Endothelial cell of umbilical vein (primary cell): ENCODE data around the gene HCN2. TPM values are rescaled to one million over a fixed set of nuclear protein-coding genes. Genes with fewer than 3 reads are reported as not detected.

Experiments used
- BruUV-seq: library from RNA; stranded (reverse); fragments of 400-500 nt; replicated peaks from 2 replicates; lab custom pipeline; 2021; lab: Mats Ljungman, UMichigan
- CTCF ChIA-PET: fragments of 300-600, 350-600 bp; sonication (Branson Sonifier 250); formaldehyde crosslinking; loops from one replicate; lab custom pipeline; 2021; ENCODE audit warnings: antibody characterized with exemption, inconsistent platforms; lab: Charles Lee
- POLR2A ChIA-PET: fragments of 300-600, 350-600 bp; sonication (Branson Sonifier 250); formaldehyde crosslinking; loops from one replicate; lab custom pipeline; 2021; ENCODE audit warnings: antibody characterized with exemption, inconsistent platforms; lab: Charles Lee
- DNase-seq: peaks from one replicate; pipeline ENCODE4 v3.0.0-alpha.2; 2011; ENCODE audit warnings: low read depth, low spot score
- FAIRE-seq: peaks from 2 replicates; lab custom pipeline; 2011; peaks lifted over from hg19 to GRCh38; lab: Jason Lieb, UNC
- H2AFZ ChIP-seq: 2 replicates; pipeline ENCODE4 v1.6.0; 2012; ENCODE audit warnings: low read depth, low read length, control low read depth, inconsistent platforms
- H3K27ac ChIP-seq: 2 replicates; pipeline ENCODE4 v1.5.1; 2011; ENCODE audit warnings: low read depth, mild to moderate bottlenecking, control low read depth, low read length, moderate library complexity; ENCODE audit not compliant: insufficient read depth
- H3K27me3 ChIP-seq, 2 experiments: 2 replicates each; pipeline versions ENCODE4 v1.6.0 to v1.6.1; 2011; ENCODE audit warnings: low read length in 2 of 2, mixed read lengths in 1 of 2; ENCODE audit not compliant: control insufficient read depth in 2 of 2, insufficient read depth in 2 of 2
- H3K36me3 ChIP-seq, 2 experiments: 2 replicates in 1 of 2; 3 replicates in 1 of 2; pipeline ENCODE4 v1.5.1; 2011; ENCODE audit warnings: low read length in 2 of 2, mild to moderate bottlenecking in 1 of 2, moderate library complexity in 1 of 2; ENCODE audit not compliant: control insufficient read depth in 2 of 2, insufficient read depth in 2 of 2; ENCODE audit errors: extremely low read depth in 1 of 2
- H3K4me1 ChIP-seq: 3 replicates; pipeline ENCODE4 v1.5.1; 2011; ENCODE audit warnings: mild to moderate bottlenecking, low read length; ENCODE audit not compliant: control insufficient read depth, insufficient read depth; ENCODE audit errors: extremely low read depth
- H3K4me2 ChIP-seq: 2 replicates; pipeline ENCODE4 v1.6.1; 2011; ENCODE audit warnings: low read length, control low read depth, mixed read lengths; ENCODE audit not compliant: insufficient read depth
- H3K4me3 ChIP-seq, 3 experiments: fragments of 200-600 bp in 1 of 3; sonication (generic), shearing (Covaris generic) in 1 of 3; replicated peaks in 1 of 3; 2 replicates each; pipeline ENCODE4 v1.5.1; 2011 to 2016; ENCODE audit warnings: control low read depth in 3 of 3, low read length in 3 of 3, mild to moderate bottlenecking in 2 of 3, inconsistent platforms in 1 of 3, low read depth in 1 of 3, moderate library complexity in 1 of 3; ENCODE audit not compliant: insufficient read depth in 1 of 3
- H3K79me2 ChIP-seq: 2 replicates; pipeline ENCODE4 v1.6.0; 2012; ENCODE audit warnings: low read length, inconsistent platforms; ENCODE audit not compliant: control insufficient read depth, insufficient read depth
- H3K9ac ChIP-seq: replicated peaks from 2 replicates; pipeline ENCODE3; 2011; ENCODE audit warnings: low read length, control low read depth; ENCODE audit not compliant: insufficient read depth; ENCODE audit errors: extremely low read depth
- H3K9me1 ChIP-seq: replicated peaks from 3 replicates; pipeline ENCODE4 v1.6.0; 2011; ENCODE audit warnings: mild to moderate bottlenecking, low read length; ENCODE audit not compliant: control insufficient read depth, insufficient read depth; ENCODE audit errors: extremely low read depth
- H3K9me3 ChIP-seq: replicated peaks from 2 replicates; pipeline ENCODE4 v1.5.1; 2012; ENCODE audit warnings: low read length, inconsistent platforms; ENCODE audit not compliant: control insufficient read depth, insufficient read depth
- H4K20me1 ChIP-seq: replicated peaks from 2 replicates; pipeline ENCODE3; 2011; ENCODE audit warnings: mild to moderate bottlenecking, low read length; ENCODE audit not compliant: control insufficient read depth, insufficient read depth; ENCODE audit errors: extremely low read depth
- EZH2 ChIP-seq: IDR thresholded peaks from 2 replicates; pipeline ENCODE4 v1.6.1; 2012; ENCODE audit warnings: borderline replicate concordance, low read depth, mild to moderate bottlenecking, moderate library complexity, low read length, inconsistent platforms; ENCODE audit not compliant: severe bottlenecking
- FOS ChIP-seq: IDR thresholded peaks from 2 replicates; pipeline ENCODE4 v1.6.1; 2011; ENCODE audit warnings: mild to moderate bottlenecking, low read length, moderate library complexity, borderline replicate concordance; ENCODE audit not compliant: insufficient read depth
- GATA2 ChIP-seq: IDR thresholded peaks from 2 replicates; pipeline ENCODE4 v1.7.0; 2011; ENCODE audit warnings: low read depth, mild to moderate bottlenecking, moderate library complexity, mixed read lengths, low read length; ENCODE audit not compliant: insufficient read length, insufficient read depth
- JUN ChIP-seq: IDR thresholded peaks from 2 replicates; pipeline ENCODE4 v1.6.1; 2011; ENCODE audit warnings: borderline replicate concordance, low read depth; ENCODE audit not compliant: insufficient read length, insufficient read depth
- MYC ChIP-seq: IDR thresholded peaks from one replicate; pipeline ENCODE4 v1.6.1; 2011; ENCODE audit warnings: mild to moderate bottlenecking, low read depth, low read length
- POLR2A ChIP-seq: IDR thresholded peaks from 2 replicates; pipeline ENCODE4 v1.6.1; 2012; ENCODE audit warnings: low read depth, mild to moderate bottlenecking, control low read depth, low read length
- POLR2AphosphoS5 ChIP-seq: IDR thresholded peaks from 2 replicates; pipeline ENCODE4 v1.6.1; 2012; ENCODE audit warnings: low read depth, mild to moderate bottlenecking, control low read depth, low read length, moderate library complexity; ENCODE audit not compliant: insufficient read depth
- dilution Hi-C: fragments of 300-500 bp; cut with MboI; formaldehyde crosslinking; loops from one replicate; pipeline ENCODE4 v1.15.0; 2019; ENCODE audit warnings: low sequenced_read_pairs; ENCODE audit not compliant: extremely low pct_ligation_motif_present
- intact Hi-C: fragments of 100-400 bp; cut with micrococcal nuclease; formaldehyde crosslinking; loops from one replicate; pipeline ENCODE4 v1.10.0; 2022
- polyA plus RNA-seq, 4 experiments: library from polyadenylated mRNA; depleted of rRNA in 3 of 4; stranded (reverse) in 3 of 4; unstranded in 1 of 4; fragments of >200 nt; gene quantifications; 2 replicates each; pipeline versions ENCODE4 v1.2.1 to v1.2.3, GENCODE V29; 2011 to 2012; ENCODE audit warnings: missing spikeins in 1 of 4
- total RNA-seq: library from RNA; stranded (reverse); gene quantifications from 2 replicates; pipeline ENCODE4 v1.2.3, GENCODE V29; 2021
- TF ChIP-seq, protein P1 (sequence below), 2 donors: IDR thresholded peaks; 1 replicate in 1 of 2; 2 replicates in 1 of 2; pipeline ENCODE4 v1.5.1; 2011; ENCODE audit warnings: low read length in 2 of 2, mild to moderate bottlenecking in 2 of 2, moderate library complexity in 2 of 2, control low read depth in 1 of 2, inconsistent platforms in 1 of 2, low read depth in 1 of 2; ENCODE audit not compliant: insufficient read depth in 1 of 2; ENCODE audit errors: extremely low read depth in 1 of 2
- TF ChIP-seq, protein P2 (sequence below): IDR thresholded peaks from 2 replicates; pipeline ENCODE4 v1.6.1; 2011; ENCODE audit not compliant: insufficient read depth, insufficient read length

HCN2 gene
- total and polyA plus RNA-seq, 2 donors (not counting 3 experiments of a cell fraction or from before 2014, with no cell fraction given), result 0.18 to 0.53 TPM

DNA sequence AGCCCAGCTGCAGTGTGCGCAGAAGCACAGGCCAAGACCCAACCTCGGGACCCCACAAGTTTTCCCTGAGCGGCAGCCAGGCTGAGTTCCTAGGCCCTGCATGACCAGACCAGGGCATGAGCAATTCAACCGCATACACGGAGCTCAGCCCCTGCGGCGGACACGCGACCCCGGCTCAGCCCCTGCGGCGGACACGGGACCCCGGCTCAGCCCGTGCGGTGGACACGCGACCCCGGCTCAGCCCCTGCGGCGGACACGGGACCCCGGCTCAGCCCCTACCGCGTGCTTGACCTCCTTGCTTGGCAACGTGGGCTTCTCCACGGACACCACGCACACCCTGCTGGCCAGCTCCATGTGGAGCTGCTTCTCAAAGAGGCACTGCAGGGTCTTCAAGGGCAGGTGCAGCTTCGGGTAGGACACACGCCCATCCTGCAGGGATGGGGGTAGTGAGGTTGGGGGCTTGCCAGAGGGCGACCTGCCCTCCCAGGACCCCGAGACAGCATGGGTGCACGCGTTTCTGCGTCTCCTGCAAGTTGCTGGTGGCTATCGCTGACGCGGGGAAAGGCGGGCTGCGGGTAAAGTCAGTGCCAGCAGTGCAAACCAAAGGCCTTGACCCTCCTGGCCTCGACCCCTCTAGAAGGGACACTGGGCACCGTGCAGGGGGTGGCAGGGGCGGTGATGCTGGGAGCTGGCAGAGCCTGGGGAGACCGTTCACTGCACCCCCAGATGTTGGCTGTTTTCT lies 33.7 kb downstream of the HCN2 start:
- H3K9ac ChIP-seq, result no peak overlapping the region
- TF ChIP-seq EZH2 (no peak), JUN (no peak), POLR2AphosphoS5 (no peak), POLR2A (no peak), GATA2 (no peak), FOS (no peak), MYC (no peak)
- TF ChIP-seq, protein P1, sequence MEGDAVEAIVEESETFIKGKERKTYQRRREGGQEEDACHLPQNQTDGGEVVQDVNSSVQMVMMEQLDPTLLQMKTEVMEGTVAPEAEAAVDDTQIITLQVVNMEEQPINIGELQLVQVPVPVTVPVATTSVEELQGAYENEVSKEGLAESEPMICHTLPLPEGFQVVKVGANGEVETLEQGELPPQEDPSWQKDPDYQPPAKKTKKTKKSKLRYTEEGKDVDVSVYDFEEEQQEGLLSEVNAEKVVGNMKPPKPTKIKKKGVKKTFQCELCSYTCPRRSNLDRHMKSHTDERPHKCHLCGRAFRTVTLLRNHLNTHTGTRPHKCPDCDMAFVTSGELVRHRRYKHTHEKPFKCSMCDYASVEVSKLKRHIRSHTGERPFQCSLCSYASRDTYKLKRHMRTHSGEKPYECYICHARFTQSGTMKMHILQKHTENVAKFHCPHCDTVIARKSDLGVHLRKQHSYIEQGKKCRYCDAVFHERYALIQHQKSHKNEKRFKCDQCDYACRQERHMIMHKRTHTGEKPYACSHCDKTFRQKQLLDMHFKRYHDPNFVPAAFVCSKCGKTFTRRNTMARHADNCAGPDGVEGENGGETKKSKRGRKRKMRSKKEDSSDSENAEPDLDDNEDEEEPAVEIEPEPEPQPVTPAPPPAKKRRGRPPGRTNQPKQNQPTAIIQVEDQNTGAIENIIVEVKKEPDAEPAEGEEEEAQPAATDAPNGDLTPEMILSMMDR (IDR thresholded peaks at IDR 0.05; ENCODE audit: extremely low read depth in 1 of 2, insufficient read depth in 1 of 2, low read depth in 1 of 2, low read length in 2 of 2), result no peak
- TF ChIP-seq, protein P2, sequence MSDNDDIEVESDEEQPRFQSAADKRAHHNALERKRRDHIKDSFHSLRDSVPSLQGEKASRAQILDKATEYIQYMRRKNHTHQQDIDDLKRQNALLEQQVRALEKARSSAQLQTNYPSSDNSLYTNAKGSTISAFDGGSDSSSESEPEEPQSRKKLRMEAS, result no peak
- no peak for DNase-seq

More for the DNA sequence above, 33.7 kb downstream of the HCN2 start:
- no peaks in the 10 kb centered on the region for H3K9me1 ChIP-seq
- peaks cover 3 to 31% of the 10 kb centered on the region in 2 experiments for H3K36me3 ChIP-seq
- intact Hi-C loops, result no loop called here
- dilution Hi-C loops, result no loop called here
- no peak overlapping the region for H2AFZ ChIP-seq
- ChIA-PET POLR2A (no interaction called here), CTCF (no interaction called here)
- no peak overlapping the region for H3K4me3 ChIP-seq
- H3K27me3 ChIP-seq, result no peaks in the 10 kb centered on the region
- no TSS peak for BruUV-seq
- H3K9me3 ChIP-seq, result no peaks in the 10 kb centered on the region
- no peak overlapping the region for H3K27ac ChIP-seq
- H4K20me1 ChIP-seq, result no peaks in the 10 kb centered on the region
- no peaks in the 10 kb centered on the region for H3K79me2 ChIP-seq
- FAIRE-seq, result no peak
- H3K4me1 ChIP-seq, result no peaks in the 10 kb centered on the region
- no peak overlapping the region for H3K4me2 ChIP-seq
